ENCODE data around the gene DNM1.

GRCh38 chr9:128285033-128285784, 82.0 kb downstream of the DNM1 start:
- TF ChIP-seq CTCF (IDR thresholded peaks at IDR 0.05; ENCODE audit: low read length) (no peak), EZH2 (IDR thresholded peaks at IDR 0.05; ENCODE audit: borderline replicate concordance, low read length) (no peak)

All from OCI-LY1 (cell line).